Peyer's patch (tissue), 4 donors: ENCODE data around the gene LIMS2. TPM values are rescaled to one million over a fixed set of nuclear protein-coding genes. Genes with fewer than 3 reads are reported as not detected.

ENCODE experiments used
- DNase-seq, 3 donors: peaks; one replicate each; pipeline ENCODE4 v3.0.0-alpha.2; 2017 to 2019
- H3K27ac ChIP-seq, 4 donors: fragments of 200-600 bp; sonication (generic); one replicate each; pipeline ENCODE4 v1.5.1; 2016 to 2019
- H3K27me3 ChIP-seq, 2 donors: fragments of 200-600 bp; sonication (generic); one replicate each; pipeline ENCODE4 v1.5.1; 2019
- H3K36me3 ChIP-seq, 3 donors: fragments of 200-600 bp; sonication (generic); one replicate each; pipeline ENCODE4 v1.5.1; 2016 to 2019
- H3K4me1 ChIP-seq, 4 donors: fragments of 200-600 bp; sonication (generic); one replicate each; pipeline ENCODE4 v1.5.1; 2016 to 2019
- H3K4me3 ChIP-seq, 4 donors: fragments of 200-600 bp; sonication (generic); 1 replicate in 3 of 4; 2 replicates in 1 of 4; pipeline ENCODE4 v1.5.1; 2016 to 2019; ENCODE audit warnings: mild to moderate bottlenecking in 1 of 4
- H3K9me3 ChIP-seq, 4 donors: fragments of 200-600 bp; sonication (generic); one replicate each; pipeline ENCODE4 v1.5.1; 2016 to 2019; ENCODE audit warnings: mild to moderate bottlenecking in 1 of 4
- POLR2A ChIP-seq, 2 donors: fragments of 450-650 bp; IDR thresholded peaks; one replicate each; pipeline ENCODE4 v1.5.1; 2017; ENCODE audit warnings: antibody characterized with exemption in 2 of 2, mild to moderate bottlenecking in 2 of 2, moderate library complexity in 2 of 2
- total RNA-seq, 4 donors: library from RNA; depleted of rRNA; stranded (reverse); fragments of >200 nt; gene quantifications; one replicate each; pipeline ENCODE4 v1.1.0, GENCODE V29; 2016
- TF ChIP-seq, protein P1 (sequence below), 6 experiments: fragments of 450-650 bp in 4 of 6; fragments of 200-600 bp in 2 of 6; sonication (generic) in 1 of 6; IDR thresholded peaks; one replicate each; pipeline ENCODE4 v1.5.1; 2017 to 2019; ENCODE audit warnings: antibody characterized with exemption in 6 of 6, mild to moderate bottlenecking in 3 of 6, moderate library complexity in 1 of 6

LIMS2 gene
- total RNA-seq, 4 donors from 2014 or later = 7.7 to 95.7 (median 21.9) TPM

DNA sequence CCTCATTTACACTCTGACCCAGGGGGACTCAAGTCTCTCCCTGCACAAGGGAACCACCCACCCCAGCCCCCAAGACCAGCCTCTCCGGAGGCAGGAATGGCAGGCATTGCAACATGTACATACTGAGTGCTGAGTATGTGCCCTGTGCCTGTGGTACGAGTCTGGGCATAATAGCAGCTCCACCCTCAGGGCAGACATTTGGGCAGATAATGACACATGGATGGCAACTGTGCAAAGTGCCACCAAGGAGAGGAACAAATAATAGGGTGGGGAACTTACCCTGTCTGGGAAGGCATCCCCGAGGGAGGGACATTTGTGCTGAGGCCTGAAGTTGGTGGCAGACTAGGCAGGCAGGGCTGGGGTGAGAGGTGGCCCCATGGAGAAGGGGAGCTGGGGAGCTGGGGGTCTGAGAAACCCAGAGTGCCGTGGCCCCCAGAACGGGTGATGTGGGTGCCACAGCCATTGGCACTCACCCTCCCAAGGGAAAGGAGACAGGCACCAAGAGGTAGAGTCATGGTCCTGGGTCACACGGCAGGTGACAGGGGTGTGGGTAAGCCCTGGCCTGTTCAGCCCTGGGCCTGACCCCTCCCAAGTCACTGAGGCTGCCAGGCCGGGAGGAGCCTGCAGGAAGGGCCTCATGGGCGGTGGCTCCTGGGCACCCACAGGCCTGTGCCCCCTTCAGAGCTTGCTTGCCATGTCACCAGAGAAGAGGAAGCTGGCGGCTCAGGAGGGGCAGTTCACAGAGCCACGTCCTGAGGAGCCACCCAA lies 45.0 kb downstream of the LIMS2 start:
- no peak overlapping the region for H3K4me3 ChIP-seq
- H3K9me3 ChIP-seq = no peaks in the 10 kb centered on the region
- H3K27me3 ChIP-seq = no peaks in the 10 kb centered on the region
- H3K36me3 ChIP-seq = peaks cover 0 to 76% (median 0%) of the 10 kb centered on the region in 3 donors
- TF ChIP-seq POLR2A (IDR thresholded peaks at IDR 0.05) = no peak
- DNase-seq = peak in 1 of 3 donors; percentile 40
- peak overlapping the region in 1 of 4 donors; percentile 83 for H3K27ac ChIP-seq
- peaks cover 0 to 44% (median 20%) of the 10 kb centered on the region in 4 donors for H3K4me1 ChIP-seq

DNA sequence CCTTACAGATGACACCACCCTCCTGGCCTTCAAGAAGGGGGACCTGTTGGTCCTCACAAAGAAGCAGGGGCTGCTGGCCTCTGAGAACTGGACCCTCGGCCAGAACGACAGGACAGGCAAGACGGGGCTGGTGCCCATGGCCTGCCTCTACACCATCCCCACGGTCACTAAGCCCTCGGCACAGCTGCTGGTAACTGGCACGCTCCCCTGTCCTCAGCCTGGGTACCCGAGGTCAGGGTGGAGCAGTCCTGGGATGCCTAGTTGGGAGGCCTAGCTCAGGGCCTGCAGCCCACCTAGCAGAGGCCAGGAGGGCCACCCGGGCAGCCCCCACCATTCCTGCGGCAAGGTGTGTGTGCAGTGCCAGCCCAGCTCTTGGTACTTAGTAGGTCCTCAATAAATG lies 45.7 kb downstream of the LIMS2 start:
- Histone ChIP-seq H3K36me3 (peaks cover 0 to 73% (median 0%) of the 10 kb centered on the region in 3 donors), H3K27ac (peak overlapping the region in 1 of 4 donors; percentile 83), H3K27me3 (no peaks in the 10 kb centered on the region), H3K4me1 (peaks cover 0 to 44% (median 16%) of the 10 kb centered on the region in 4 donors), H3K9me3 (no peaks in the 10 kb centered on the region), H3K4me3 (no peak overlapping the region)
- DNase-seq = no peak
- TF ChIP-seq POLR2A (IDR thresholded peaks at IDR 0.05) = no peak
- TF ChIP-seq, protein P1, sequence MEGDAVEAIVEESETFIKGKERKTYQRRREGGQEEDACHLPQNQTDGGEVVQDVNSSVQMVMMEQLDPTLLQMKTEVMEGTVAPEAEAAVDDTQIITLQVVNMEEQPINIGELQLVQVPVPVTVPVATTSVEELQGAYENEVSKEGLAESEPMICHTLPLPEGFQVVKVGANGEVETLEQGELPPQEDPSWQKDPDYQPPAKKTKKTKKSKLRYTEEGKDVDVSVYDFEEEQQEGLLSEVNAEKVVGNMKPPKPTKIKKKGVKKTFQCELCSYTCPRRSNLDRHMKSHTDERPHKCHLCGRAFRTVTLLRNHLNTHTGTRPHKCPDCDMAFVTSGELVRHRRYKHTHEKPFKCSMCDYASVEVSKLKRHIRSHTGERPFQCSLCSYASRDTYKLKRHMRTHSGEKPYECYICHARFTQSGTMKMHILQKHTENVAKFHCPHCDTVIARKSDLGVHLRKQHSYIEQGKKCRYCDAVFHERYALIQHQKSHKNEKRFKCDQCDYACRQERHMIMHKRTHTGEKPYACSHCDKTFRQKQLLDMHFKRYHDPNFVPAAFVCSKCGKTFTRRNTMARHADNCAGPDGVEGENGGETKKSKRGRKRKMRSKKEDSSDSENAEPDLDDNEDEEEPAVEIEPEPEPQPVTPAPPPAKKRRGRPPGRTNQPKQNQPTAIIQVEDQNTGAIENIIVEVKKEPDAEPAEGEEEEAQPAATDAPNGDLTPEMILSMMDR (IDR thresholded peaks at IDR 0.05) = no peak

DNA sequence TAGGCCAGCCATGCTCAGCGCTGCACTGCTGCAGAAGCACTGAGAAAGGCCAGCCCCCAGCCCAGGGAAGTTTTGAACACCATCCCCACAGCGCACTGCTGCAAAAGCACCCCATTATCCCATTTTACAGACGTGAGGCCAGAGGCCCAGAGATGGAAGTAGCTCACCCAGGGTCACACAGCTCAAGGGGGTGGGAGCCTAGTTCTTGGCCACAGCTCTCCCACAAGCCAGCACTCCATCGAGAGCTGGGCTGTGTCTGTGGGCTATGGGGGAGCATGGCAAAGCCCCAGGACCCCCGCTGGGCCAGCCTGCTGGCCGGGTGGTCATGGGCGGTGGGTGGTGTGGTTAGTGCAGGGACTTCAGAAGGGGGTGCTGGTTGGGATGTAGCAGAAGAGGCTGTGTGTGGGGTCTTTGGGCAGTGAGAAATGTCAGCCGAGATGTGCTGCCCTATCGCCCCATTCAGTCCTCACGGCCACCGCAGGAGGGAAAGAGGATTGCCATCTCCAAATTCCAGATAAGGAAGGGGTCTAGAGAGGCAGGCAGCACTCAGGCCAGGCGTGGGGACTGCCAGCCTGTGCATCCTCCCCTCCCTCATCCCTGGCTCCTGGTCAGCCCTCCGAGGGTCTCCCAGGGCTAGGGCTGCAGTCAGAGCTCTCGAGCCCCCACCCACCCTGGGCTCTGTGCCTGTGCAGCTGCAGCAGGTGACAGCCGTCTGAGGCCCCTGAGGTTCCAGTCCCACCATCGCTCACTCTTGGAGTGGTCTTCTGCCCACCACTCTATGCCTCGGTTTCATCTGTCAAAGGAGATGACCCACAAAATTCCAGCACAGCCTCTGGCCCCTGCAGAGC lies 46.3 kb downstream of the LIMS2 start:
- Histone ChIP-seq H3K9me3 (no peaks in the 10 kb centered on the region), H3K27me3 (no peaks in the 10 kb centered on the region), H3K27ac (no peak overlapping the region), H3K4me1 (peaks cover 0 to 38% (median 14%) of the 10 kb centered on the region in 4 donors), H3K4me3 (no peak overlapping the region), H3K36me3 (peaks cover 0 to 75% (median 0%) of the 10 kb centered on the region in 3 donors)
- no peak for DNase-seq
- no peak for TF ChIP-seq POLR2A (IDR thresholded peaks at IDR 0.05)
- TF ChIP-seq, protein P1 (IDR thresholded peaks at IDR 0.05) = no peak

DNA sequence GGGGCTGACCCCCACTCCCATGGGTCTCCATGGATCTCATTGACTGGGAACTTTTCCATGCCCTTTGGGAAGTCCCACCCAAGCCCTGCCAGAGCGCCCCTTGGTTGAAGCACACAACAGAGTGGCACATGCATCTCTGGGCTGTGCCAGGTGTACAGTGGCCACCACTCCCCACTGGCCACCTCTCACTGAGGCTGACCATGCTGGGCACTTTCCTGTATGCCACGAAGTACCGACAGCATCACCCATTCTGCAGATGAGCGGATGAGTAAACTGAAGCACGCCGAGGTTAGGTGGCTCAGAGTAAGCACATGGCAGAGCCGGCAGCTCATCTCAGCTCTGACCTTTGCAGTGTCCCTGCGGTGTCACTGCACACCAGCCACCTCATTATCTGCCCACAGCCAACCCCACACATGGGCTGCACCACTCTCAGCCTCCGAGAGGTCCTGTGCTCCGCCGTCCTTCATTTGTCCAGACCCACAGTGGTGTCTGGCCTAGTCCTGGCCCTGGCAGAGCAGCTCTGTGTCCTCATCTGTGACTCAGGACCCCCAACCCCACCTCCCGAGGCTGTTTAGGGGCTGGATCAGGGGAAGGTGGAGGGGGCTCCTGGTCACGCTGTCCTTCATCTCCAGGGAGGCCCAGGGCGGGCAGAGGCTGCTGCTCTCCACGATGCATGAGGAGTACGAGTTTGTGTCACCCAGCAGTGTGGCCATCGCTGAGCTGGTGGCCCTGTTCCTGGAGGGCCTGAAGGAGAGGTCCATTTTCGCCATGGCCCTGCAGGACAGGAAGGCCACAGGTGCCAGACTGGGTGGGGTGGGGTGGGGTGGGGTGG lies 47.4 kb downstream of the LIMS2 start:
- Histone ChIP-seq H3K9me3 (no peaks in the 10 kb centered on the region), H3K4me1 (peaks cover 0 to 28% (median 10%) of the 10 kb centered on the region in 4 donors), H3K27ac (no peak overlapping the region), H3K4me3 (no peak overlapping the region), H3K27me3 (no peaks in the 10 kb centered on the region), H3K36me3 (peaks cover 0 to 75% (median 0%) of the 10 kb centered on the region in 3 donors)
- DNase-seq = no peak
- TF ChIP-seq POLR2A (IDR thresholded peaks at IDR 0.05) = no peak
- TF ChIP-seq, protein P1 (IDR thresholded peaks at IDR 0.05) = no peak

DNA sequence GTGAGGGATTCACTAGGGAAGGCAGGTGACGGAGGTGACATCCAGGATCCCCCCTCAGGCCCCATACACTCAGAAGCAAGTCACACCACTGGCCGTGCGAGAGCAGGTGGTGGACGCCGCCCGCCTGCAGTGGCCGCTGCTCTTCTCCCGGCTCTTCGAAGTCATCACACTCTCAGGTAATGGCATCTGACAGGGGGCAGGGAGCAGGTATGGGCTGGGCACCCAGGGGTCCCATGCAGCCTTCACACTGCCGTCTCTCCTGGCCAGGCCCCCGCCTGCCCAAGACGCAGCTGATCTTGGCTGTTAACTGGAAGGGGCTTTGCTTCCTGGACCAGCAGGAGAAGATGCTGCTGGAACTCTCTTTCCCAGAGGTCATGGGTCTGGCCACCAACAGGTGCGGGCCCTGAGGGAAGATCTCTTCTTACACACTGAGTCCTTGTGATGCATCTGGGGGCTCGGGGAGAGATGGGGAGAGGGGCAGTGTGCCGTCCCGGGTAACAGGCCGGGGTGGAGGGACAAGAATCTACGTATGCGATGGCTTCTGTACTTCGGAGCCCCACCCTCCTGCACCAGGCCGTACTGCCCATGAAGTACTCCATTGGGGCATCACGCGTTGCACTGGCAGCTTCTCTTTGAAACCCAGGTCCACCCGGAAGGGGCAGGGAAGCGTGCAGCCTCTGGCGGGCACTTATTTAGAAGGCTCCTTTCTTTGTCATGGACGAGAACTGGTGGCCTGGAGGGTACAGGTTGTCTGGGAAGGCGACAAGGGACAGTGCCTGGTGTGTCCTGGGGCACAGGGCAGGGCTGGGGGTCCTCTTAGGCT lies 48.2 kb downstream of the LIMS2 start:
- no peaks in the 10 kb centered on the region for H3K27me3 ChIP-seq
- DNase-seq = no peak
- H3K4me1 ChIP-seq = peaks cover 0 to 19% (median 6%) of the 10 kb centered on the region in 4 donors
- no peak overlapping the region for H3K27ac ChIP-seq
- no peak overlapping the region for H3K4me3 ChIP-seq
- no peaks in the 10 kb centered on the region for H3K9me3 ChIP-seq
- peaks cover 0 to 75% (median 0%) of the 10 kb centered on the region in 3 donors for H3K36me3 ChIP-seq
- TF ChIP-seq, protein P1 (IDR thresholded peaks at IDR 0.05) = no peak
- TF ChIP-seq POLR2A (IDR thresholded peaks at IDR 0.05) = no peak
